Stimulated activated CD8-positive, alpha-beta memory T cell treated with anti-CD3 and anti-CD28 coated beads, Interleukin-7, amount 100 ng/mL, for 48 hours (primary cell): Measurements from ENCODE around the gene DHX16.

Experiments
- DNase-seq, 2 donors: peaks; one replicate each; pipeline ENCODE4 v3.0.0-alpha.2; 2020; ENCODE audit warnings: low read depth in 1 of 2; ENCODE audit errors: extremely low read depth in 1 of 2

DHX16 gene

GRCh38 chr6:30611150-30611855, 61.5 kb downstream of the DHX16 start:
- no peak for DNase-seq

GRCh38 chr6:30610065-30610464, 62.7 kb downstream of the DHX16 start:
- no peak for DNase-seq

GRCh38 chr6:30603961-30604360, 68.8 kb downstream of the DHX16 start:
- DNase-seq: no peak
